Measurements from ENCODE around the gene TAOK1. TPM values are rescaled to one million over a fixed set of nuclear protein-coding genes. Genes with fewer than 3 reads are reported as not detected.
"Not testable (repeated sequence)": the region's sequence is repeated elsewhere in the genome, so short reads cannot be mapped to it uniquely, and the experiment has no call there.

TAOK1 gene
- total RNA-seq, 1 donor from 2014 or later, result 49.1 TPM

GRCh38 chr17:29458066-29458465 is 67.9 kb downstream of the TAOK1 start:
- no peaks in the 10 kb centered on the region for H3K27me3 ChIP-seq (ENCODE audit: control insufficient read depth, insufficient read depth, low read length)
- DNase-seq (ENCODE audit: low read depth), result no peak
- H3K4me3 ChIP-seq (ENCODE audit: low read depth, low read length), result no peak overlapping the region
- H3K36me3 ChIP-seq (ENCODE audit: control insufficient read depth, insufficient read depth, low read length), result no peaks in the 10 kb centered on the region
- TF ChIP-seq CTCF (IDR thresholded peaks at IDR 0.05; ENCODE audit: insufficient read depth, low read length, poor library complexity, severe bottlenecking), result no peak

DNA sequence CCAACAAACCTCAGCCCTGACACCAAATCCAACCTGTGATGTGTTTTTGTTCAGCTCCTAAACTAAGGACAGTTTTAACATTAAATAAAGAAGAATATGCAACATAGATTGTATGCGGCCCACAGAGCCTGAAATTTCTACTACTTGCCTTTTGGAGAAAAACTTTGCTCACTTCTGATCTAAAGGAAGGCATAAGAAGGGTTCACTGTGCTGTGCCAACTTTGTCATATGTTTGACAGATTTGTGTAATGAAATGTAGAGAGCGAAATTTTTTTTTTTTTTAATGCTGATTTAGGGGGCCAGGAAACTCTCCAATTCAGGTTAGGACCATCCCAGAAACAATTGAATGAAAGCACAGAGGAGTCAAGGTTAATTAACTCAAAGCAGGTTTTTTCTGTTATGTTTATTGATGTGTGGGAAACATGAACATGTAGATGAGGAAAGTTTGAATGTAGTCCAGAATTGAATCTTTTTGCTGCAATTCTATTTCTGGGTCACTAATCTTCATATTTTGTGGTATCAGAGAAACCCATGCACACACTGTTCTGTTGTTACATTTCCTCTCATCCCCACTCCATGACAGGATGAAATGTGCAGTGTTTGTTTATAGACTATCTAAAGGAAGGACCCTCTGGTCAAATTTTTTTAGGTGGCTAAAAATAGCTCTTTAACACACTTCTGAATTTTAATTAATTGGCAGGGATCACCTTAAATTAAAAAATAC is 71.5 kb downstream of the TAOK1 start:
- Histone ChIP-seq H3K4me3 (ENCODE audit: low read depth, low read length) (no peak overlapping the region), H3K36me3 (ENCODE audit: control insufficient read depth, insufficient read depth, low read length) (no peaks in the 10 kb centered on the region), H3K27me3 (ENCODE audit: control insufficient read depth, insufficient read depth, low read length) (no peaks in the 10 kb centered on the region)
- TF ChIP-seq CTCF (IDR thresholded peaks at IDR 0.05; ENCODE audit: insufficient read depth, low read length, poor library complexity, severe bottlenecking), result no peak
- DNase-seq (ENCODE audit: low read depth), result no peak

- Histone ChIP-seq H3K27me3 (ENCODE audit: control insufficient read depth, insufficient read depth, low read length) (no peaks in the 10 kb centered on the region), H3K4me3 (ENCODE audit: low read depth, low read length) (no peak overlapping the region), H3K36me3 (ENCODE audit: control insufficient read depth, insufficient read depth, low read length) (no peaks in the 10 kb centered on the region)
- DNase-seq (ENCODE audit: low read depth), result no peak
- TF ChIP-seq CTCF (IDR thresholded peaks at IDR 0.05; ENCODE audit: insufficient read depth, low read length, poor library complexity, severe bottlenecking), result no peak
These were observed 79.1 kb downstream of the TAOK1 start for GRCh38 chr17:29469276-29469675.

GRCh38 chr17:29473437-29473836 is 83.3 kb downstream of the TAOK1 start:
- H3K27me3 ChIP-seq (ENCODE audit: control insufficient read depth, insufficient read depth, low read length); DNase-seq (ENCODE audit: low read depth); H3K4me3 ChIP-seq (ENCODE audit: low read depth, low read length); H3K36me3 ChIP-seq (ENCODE audit: control insufficient read depth, insufficient read depth, low read length): not testable (repeated sequence)

- no peak for TF ChIP-seq CTCF (IDR thresholded peaks at IDR 0.05; ENCODE audit: insufficient read depth, low read length, poor library complexity, severe bottlenecking)
- Histone ChIP-seq H3K36me3 (ENCODE audit: control insufficient read depth, insufficient read depth, low read length) (no peaks in the 10 kb centered on the region), H3K27me3 (ENCODE audit: control insufficient read depth, insufficient read depth, low read length) (no peaks in the 10 kb centered on the region), H3K4me3 (ENCODE audit: low read depth, low read length) (no peak overlapping the region)
- no peak for DNase-seq (ENCODE audit: low read depth)
These were observed 84.1 kb downstream of the TAOK1 start for GRCh38 chr17:29474297-29474696.

GRCh38 chr17:29475891-29476290 is 85.7 kb downstream of the TAOK1 start:
- no peaks in the 10 kb centered on the region for H3K36me3 ChIP-seq (ENCODE audit: control insufficient read depth, insufficient read depth, low read length)
- no peak overlapping the region for H3K4me3 ChIP-seq (ENCODE audit: low read depth, low read length)
- TF ChIP-seq CTCF (IDR thresholded peaks at IDR 0.05; ENCODE audit: insufficient read depth, low read length, poor library complexity, severe bottlenecking), result no peak
- no peak for DNase-seq (ENCODE audit: low read depth)
- H3K27me3 ChIP-seq (ENCODE audit: control insufficient read depth, insufficient read depth, low read length), result no peaks in the 10 kb centered on the region

- DNase-seq (ENCODE audit: low read depth); H3K36me3 ChIP-seq (ENCODE audit: control insufficient read depth, insufficient read depth, low read length); H3K4me3 ChIP-seq (ENCODE audit: low read depth, low read length); H3K27me3 ChIP-seq (ENCODE audit: control insufficient read depth, insufficient read depth, low read length): not testable (repeated sequence)
These were observed 90.2 kb downstream of the TAOK1 start for GRCh38 chr17:29480249-29480928.

Data from kidney epithelial cell (primary cell).